Common myeloid progenitor, CD34-positive (primary cell): Measurements from ENCODE around the gene RB1. TPM values are rescaled to one million over a fixed set of nuclear protein-coding genes. Genes with fewer than 3 reads are reported as not detected.

Source experiments
- CTCF ChIA-PET: fragments of 350-600 bp; sonication (Branson Sonifier 250); formaldehyde crosslinking; loops from one replicate; lab custom pipeline; 2021; ENCODE audit warnings: antibody characterized with exemption; lab: Charles Lee
- POLR2A ChIA-PET: fragments of 350-600 bp; sonication (Branson Sonifier 250); formaldehyde crosslinking; loops from one replicate; lab custom pipeline; 2021; ENCODE audit warnings: antibody characterized with exemption; lab: Charles Lee
- DNase-seq, 3 donors: peaks; one replicate each; pipeline versions ENCODE4 v3.0.0 to v3.0.0-alpha.2; 2013
- H3K27ac ChIP-seq, 2 experiments: 1 replicate in 1 of 2; 2 replicates in 1 of 2; pipeline ENCODE4 v1.7.0; 2013; ENCODE audit warnings: inconsistent platforms in 2 of 2, low read length in 2 of 2, mild to moderate bottlenecking in 2 of 2, low read depth in 1 of 2, moderate library complexity in 1 of 2; ENCODE audit not compliant: severe bottlenecking in 2 of 2, insufficient read depth in 1 of 2, poor library complexity in 1 of 2
- H3K27me3 ChIP-seq, 5 experiments: replicated peaks in 2 of 5; 1 replicate in 3 of 5; 2 replicates in 2 of 5; pipeline versions ENCODE4 v1.6.1 to v1.7.0; 2013; ENCODE audit warnings: low read length in 4 of 5, mild to moderate bottlenecking in 2 of 5, moderate library complexity in 2 of 5, inconsistent platforms in 1 of 5; ENCODE audit not compliant: insufficient read depth in 5 of 5, control insufficient read depth in 4 of 5
- H3K36me3 ChIP-seq, 4 experiments: 1 replicate in 2 of 4; 2 replicates in 2 of 4; pipeline versions ENCODE4 v1.6.1 to v1.7.0; 2013; ENCODE audit warnings: low read length in 3 of 4, control low read depth in 1 of 4, mild to moderate bottlenecking in 1 of 4; ENCODE audit not compliant: control insufficient read depth in 4 of 4, insufficient read depth in 4 of 4
- H3K4me1 ChIP-seq, 4 experiments: 1 replicate in 3 of 4; 2 replicates in 1 of 4; pipeline versions ENCODE4 v1.6.1 to v1.7.1; 2013; ENCODE audit warnings: low read length in 3 of 4, mild to moderate bottlenecking in 3 of 4, control low read depth in 1 of 4, inconsistent platforms in 1 of 4, moderate library complexity in 1 of 4; ENCODE audit not compliant: control insufficient read depth in 4 of 4, insufficient read depth in 4 of 4; ENCODE audit errors: control extremely low read depth in 1 of 4
- H3K4me3 ChIP-seq, 7 experiments: 1 replicate in 4 of 7; 2 replicates in 3 of 7; pipeline versions ENCODE4 v1.5.1 to v1.7.0; 2013; ENCODE audit warnings: mild to moderate bottlenecking in 7 of 7, low read length in 6 of 7, moderate library complexity in 6 of 7, inconsistent platforms in 2 of 7, low read depth in 2 of 7, control low read depth in 1 of 7; ENCODE audit not compliant: insufficient read depth in 4 of 7, control insufficient read depth in 1 of 7; ENCODE audit errors: extremely low read depth in 1 of 7
- H3K9me3 ChIP-seq, 5 experiments: 1 replicate in 4 of 5; 2 replicates in 1 of 5; pipeline versions ENCODE4 v1.6.1 to v1.7.1; 2013; ENCODE audit warnings: low read length in 4 of 5, mild to moderate bottlenecking in 2 of 5, inconsistent platforms in 1 of 5, low read depth in 1 of 5, moderate library complexity in 1 of 5; ENCODE audit not compliant: control insufficient read depth in 4 of 5, insufficient read depth in 2 of 5; ENCODE audit errors: control extremely low read depth in 1 of 5
- WGBS: methylation state at CpG from one replicate; pipeline ENCODE4 v1.1.5; 2013; ENCODE audit not compliant: insufficient coverage; 5-methylcytosine and 5-hydroxymethylcytosine counted together
- polyA plus RNA-seq: library from polyadenylated mRNA; unstranded; fragments of 120-200 nt; gene quantifications from one replicate; pipeline ENCODE4 v1.2.1, GENCODE V29; 2013

RB1 gene
- polyA plus RNA-seq: 35.2 TPM

- POLR2A ChIA-PET: interaction anchor here (0.6 to 1.0 kb wide), 3 partner anchors 30 to 71 kb away, joined by 3 read pairs; partner anchors contain the start of gene ITM2B
Observed at GRCh38 chr13:48303359-48304142, at the start of gene RB1. RB1 (plus strand) TSS chr13:48303751; CDS start chr13:48303913, 162 bp downstream.

GRCh38 chr13:48253849-48254248 is 49.7 kb upstream of the RB1 start:
- ChIA-PET CTCF (interaction anchor here (1.0 kb wide), 1 partner anchor 136 kb away, joined by 3 read pairs; no protein-coding TSS in a partner anchor), POLR2A (no interaction called here)
- Histone ChIP-seq H3K27ac (no peak overlapping the region), H3K4me3 (no peak overlapping the region), H3K36me3 (peaks cover 15 to 49% (median 38%) of the 10 kb centered on the region in 4 experiments), H3K4me1 (no peaks in the 10 kb centered on the region), H3K27me3 (no peaks in the 10 kb centered on the region), H3K9me3 (no peaks in the 10 kb centered on the region)
- no CpG with 5 or more reads among the region's 2 CpGs for WGBS
- DNase-seq: no peak

More at GRCh38 chr13:48303359-48304142, at the start of gene RB1:
- H3K27ac ChIP-seq: peak within 1 kb of the TSS; percentile 99
- H3K27me3 ChIP-seq: no peaks in the 10 kb centered on the region
- peaks cover 9 to 25% (median 17%) of the 10 kb centered on the region in 4 experiments for H3K4me1 ChIP-seq
- H3K9me3 ChIP-seq: no peaks in the 10 kb centered on the region
- peaks cover 0 to 6% (median 1%) of the 10 kb centered on the region in 4 experiments for H3K36me3 ChIP-seq
- DNase-seq: peak; percentile 95 to 98 (median 98)
- H3K4me3 ChIP-seq: peak within 1 kb of the TSS; percentile 78 to 99 (median 92)
- CTCF ChIA-PET: interaction anchor here (1.3 to 2.4 kb wide), 3 partner anchors 10 to 15 kb away, joined by 3 to 7 read pairs (median 6); no protein-coding TSS in a partner anchor
- under 1% methylated on average over 79 of the region's 96 CpGs for WGBS

- WGBS: 88% methylated on average over 12 of the region's 13 CpGs
- H3K4me3 ChIP-seq: no peak overlapping the region
- no peak overlapping the region for H3K27ac ChIP-seq
- POLR2A ChIA-PET: no interaction called here
- H3K36me3 ChIP-seq: peaks cover 23 to 61% (median 42%) of the 10 kb centered on the region in 4 experiments
- H3K4me1 ChIP-seq: no peaks in the 10 kb centered on the region
- H3K27me3 ChIP-seq: no peaks in the 10 kb centered on the region
- no peaks in the 10 kb centered on the region for H3K9me3 ChIP-seq
- CTCF ChIA-PET: interaction anchor here (1.2 kb wide), 1 partner anchor 35 kb away, joined by 3 read pairs; no protein-coding TSS in a partner anchor
- DNase-seq: no peak
Observed at GRCh38 chr13:48255090-48255489, 48.5 kb upstream of the RB1 start.

- H3K4me1 ChIP-seq: no peaks in the 10 kb centered on the region
- POLR2A ChIA-PET: interaction anchor here (1.0 kb wide), 1 partner anchor 11 kb away, joined by 3 read pairs; no protein-coding TSS in a partner anchor
- no CpG with 5 or more reads among the region's 1 CpG for WGBS
- no peak overlapping the region for H3K27ac ChIP-seq
- H3K27me3 ChIP-seq: no peaks in the 10 kb centered on the region
- no peak overlapping the region for H3K4me3 ChIP-seq
- CTCF ChIA-PET: interaction anchor here (1.1 to 1.2 kb wide), 2 partner anchors 28 to 34 kb away, joined by 3 read pairs; no protein-coding TSS in a partner anchor
- no peak for DNase-seq
- no peaks in the 10 kb centered on the region for H3K9me3 ChIP-seq
- peaks cover 23 to 68% (median 46%) of the 10 kb centered on the region in 4 experiments for H3K36me3 ChIP-seq
Observed at GRCh38 chr13:48255954-48256353, 47.6 kb upstream of the RB1 start.

GRCh38 chr13:48258002-48258401 is 45.5 kb upstream of the RB1 start:
- ChIA-PET CTCF (no interaction called here), POLR2A (no interaction called here)
- DNase-seq: no peak
- Histone ChIP-seq H3K36me3 (peaks cover 27 to 86% (median 57%) of the 10 kb centered on the region in 4 experiments), H3K27me3 (no peaks in the 10 kb centered on the region), H3K27ac (no peak overlapping the region), H3K4me1 (no peaks in the 10 kb centered on the region), H3K4me3 (no peak overlapping the region), H3K9me3 (no peaks in the 10 kb centered on the region)

- ChIA-PET CTCF (no interaction called here), POLR2A (no interaction called here)
- H3K27me3 ChIP-seq: no peaks in the 10 kb centered on the region
- no peak overlapping the region for H3K27ac ChIP-seq
- H3K4me3 ChIP-seq: no peak overlapping the region
- WGBS: no CpG with 5 or more reads among the region's 3 CpGs
- peaks cover 31 to 90% (median 60%) of the 10 kb centered on the region in 4 experiments for H3K36me3 ChIP-seq
- no peaks in the 10 kb centered on the region for H3K9me3 ChIP-seq
- DNase-seq: no peak
- H3K4me1 ChIP-seq: no peaks in the 10 kb centered on the region
Observed at GRCh38 chr13:48258430-48258829, 45.1 kb upstream of the RB1 start.

- H3K36me3 ChIP-seq: peaks cover 23 to 79% (median 51%) of the 10 kb centered on the region in 4 experiments
- ChIA-PET CTCF (no interaction called here), POLR2A (no interaction called here)
- H3K4me3 ChIP-seq: no peak overlapping the region
- WGBS: 100% methylated on average over 3 of the region's 4 CpGs
- peaks cover 0 to 5% (median 3%) of the 10 kb centered on the region in 4 experiments for H3K4me1 ChIP-seq
- H3K27me3 ChIP-seq: no peaks in the 10 kb centered on the region
- H3K27ac ChIP-seq: no peak overlapping the region
- no peaks in the 10 kb centered on the region for H3K9me3 ChIP-seq
- no peak for DNase-seq
Observed at GRCh38 chr13:48260970-48261369, 42.6 kb upstream of the RB1 start.
